Esophagus squamous epithelium (tissue), 4 donors: ENCODE data around the gene CUL3.

Experiments
- POLR2A ChIP-seq, 4 donors: fragments of 450-650 bp; IDR thresholded peaks; one replicate each; pipeline ENCODE4 v1.6.1; 2017; ENCODE audit warnings: antibody characterized with exemption in 4 of 4, mild to moderate bottlenecking in 4 of 4, moderate library complexity in 3 of 4
- TF ChIP-seq, protein P1 (sequence below), 6 experiments: fragments of 450-650 bp in 4 of 6; fragments of 200-600 bp in 2 of 6; sonication (generic) in 2 of 6; IDR thresholded peaks; one replicate each; pipeline ENCODE4 v1.5.1; 2016 to 2019; ENCODE audit warnings: antibody characterized with exemption in 6 of 6, mild to moderate bottlenecking in 4 of 6, moderate library complexity in 4 of 6

DNA sequence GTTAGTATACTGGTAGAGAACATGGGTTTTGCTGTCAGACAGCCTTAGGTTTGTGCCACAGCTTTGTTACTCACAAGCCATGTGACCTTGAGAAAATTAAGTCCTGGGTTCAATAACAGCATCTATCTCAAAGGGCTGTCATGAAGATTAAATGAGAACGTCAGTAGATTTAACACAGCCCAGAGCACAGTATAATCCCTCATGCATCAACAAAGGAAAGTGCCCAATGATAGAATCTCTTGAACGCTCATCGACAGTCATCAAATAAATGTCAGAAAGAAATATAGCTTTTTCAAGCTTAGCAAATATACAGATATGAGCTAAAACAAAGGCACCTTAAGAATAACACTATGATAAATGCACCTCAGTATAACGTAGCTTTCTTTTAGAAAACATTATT, 22.3 kb downstream of the CUL3 start:
- TF ChIP-seq, protein P1, sequence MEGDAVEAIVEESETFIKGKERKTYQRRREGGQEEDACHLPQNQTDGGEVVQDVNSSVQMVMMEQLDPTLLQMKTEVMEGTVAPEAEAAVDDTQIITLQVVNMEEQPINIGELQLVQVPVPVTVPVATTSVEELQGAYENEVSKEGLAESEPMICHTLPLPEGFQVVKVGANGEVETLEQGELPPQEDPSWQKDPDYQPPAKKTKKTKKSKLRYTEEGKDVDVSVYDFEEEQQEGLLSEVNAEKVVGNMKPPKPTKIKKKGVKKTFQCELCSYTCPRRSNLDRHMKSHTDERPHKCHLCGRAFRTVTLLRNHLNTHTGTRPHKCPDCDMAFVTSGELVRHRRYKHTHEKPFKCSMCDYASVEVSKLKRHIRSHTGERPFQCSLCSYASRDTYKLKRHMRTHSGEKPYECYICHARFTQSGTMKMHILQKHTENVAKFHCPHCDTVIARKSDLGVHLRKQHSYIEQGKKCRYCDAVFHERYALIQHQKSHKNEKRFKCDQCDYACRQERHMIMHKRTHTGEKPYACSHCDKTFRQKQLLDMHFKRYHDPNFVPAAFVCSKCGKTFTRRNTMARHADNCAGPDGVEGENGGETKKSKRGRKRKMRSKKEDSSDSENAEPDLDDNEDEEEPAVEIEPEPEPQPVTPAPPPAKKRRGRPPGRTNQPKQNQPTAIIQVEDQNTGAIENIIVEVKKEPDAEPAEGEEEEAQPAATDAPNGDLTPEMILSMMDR (IDR thresholded peaks at IDR 0.05), result no peak
- no peak for TF ChIP-seq POLR2A (IDR thresholded peaks at IDR 0.05)
